Activated CD4-positive, alpha-beta T cell treated with anti-CD3 and anti-CD28 coated beads, Interleukin-2, Interleukin-4, amounts not matched to agents 100 ng/mL and 50 ng/mL, durations not matched to agents 16 hours and 8 hours (primary cell): ENCODE measurements around the gene CHN2.

ENCODE experiments used
- DNase-seq: peaks from one replicate; pipeline ENCODE4 v3.0.0-alpha.2; 2020; ENCODE audit warnings: low spot score

Gene CHN2

DNA sequence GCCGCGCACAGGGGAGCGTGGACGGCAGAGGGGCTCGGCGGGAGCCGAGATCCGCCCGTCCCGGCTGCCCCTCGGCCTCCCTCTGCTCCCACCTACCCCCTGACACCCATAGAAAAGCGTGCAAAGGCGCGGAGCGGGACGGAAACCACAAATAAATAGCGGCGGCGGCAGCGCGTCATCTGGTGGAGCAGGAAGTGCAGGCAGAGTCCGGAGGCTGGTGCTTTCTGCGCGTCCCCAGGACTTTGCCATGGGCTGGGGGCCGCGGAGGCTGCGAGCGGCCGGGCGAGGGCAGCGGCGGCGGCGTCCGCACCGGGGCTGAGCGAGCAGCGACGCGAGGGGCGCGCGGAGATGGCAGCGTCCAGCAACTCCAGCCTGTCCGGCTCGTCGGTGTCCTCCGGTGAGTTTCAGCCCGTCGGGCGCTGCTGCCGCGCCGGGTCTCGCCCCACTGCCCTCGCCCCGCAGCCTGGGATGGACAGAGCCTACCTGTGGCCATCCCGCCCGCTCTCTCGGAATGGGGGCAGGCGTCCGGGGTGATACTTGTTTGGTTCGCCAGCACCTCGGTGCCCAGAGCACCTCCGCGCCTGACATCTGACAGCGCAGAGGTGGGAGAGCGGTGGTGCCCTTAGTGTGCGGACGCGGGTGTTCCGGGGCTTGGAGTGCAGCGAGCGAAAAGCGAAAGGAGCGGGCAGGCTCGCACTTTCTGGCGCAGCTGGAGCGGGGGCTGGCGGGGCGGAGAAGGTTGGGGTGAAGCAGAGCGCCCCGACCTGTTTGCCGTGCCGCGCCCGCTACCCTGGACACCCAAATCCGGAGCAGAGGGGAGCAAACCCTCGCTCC, at the start of gene CHN2:
Gene CHN2, plus strand, starts transcription at position 182 of the 834 bp plus-strand sequence.
- DNase-seq: peak; percentile 17

DNA sequence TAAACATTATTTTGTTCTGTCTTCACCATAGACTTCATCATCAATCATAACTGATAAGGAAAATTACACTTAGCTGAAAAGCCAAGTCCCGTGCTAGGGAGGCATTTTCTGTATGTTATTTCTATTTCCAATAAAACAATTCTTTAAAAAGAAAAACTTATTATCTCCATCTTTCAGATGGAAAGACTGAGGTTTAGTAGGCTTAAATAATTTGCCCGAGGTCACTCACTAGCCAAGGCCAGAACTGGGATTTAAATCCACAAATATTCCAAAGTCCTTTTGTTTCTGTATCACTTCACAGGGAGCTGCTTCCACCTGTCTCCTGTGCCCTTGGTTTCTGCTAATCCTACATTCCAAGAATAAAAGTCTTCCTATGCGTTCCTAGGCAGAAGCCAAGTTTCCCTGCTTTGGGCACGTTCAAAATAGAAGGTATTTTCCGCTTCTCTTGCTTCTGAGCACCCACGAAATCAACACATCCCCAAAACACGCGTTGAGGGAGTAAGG, 49.0 kb upstream of the CHN2 start:
- DNase-seq: no peak

DNA sequence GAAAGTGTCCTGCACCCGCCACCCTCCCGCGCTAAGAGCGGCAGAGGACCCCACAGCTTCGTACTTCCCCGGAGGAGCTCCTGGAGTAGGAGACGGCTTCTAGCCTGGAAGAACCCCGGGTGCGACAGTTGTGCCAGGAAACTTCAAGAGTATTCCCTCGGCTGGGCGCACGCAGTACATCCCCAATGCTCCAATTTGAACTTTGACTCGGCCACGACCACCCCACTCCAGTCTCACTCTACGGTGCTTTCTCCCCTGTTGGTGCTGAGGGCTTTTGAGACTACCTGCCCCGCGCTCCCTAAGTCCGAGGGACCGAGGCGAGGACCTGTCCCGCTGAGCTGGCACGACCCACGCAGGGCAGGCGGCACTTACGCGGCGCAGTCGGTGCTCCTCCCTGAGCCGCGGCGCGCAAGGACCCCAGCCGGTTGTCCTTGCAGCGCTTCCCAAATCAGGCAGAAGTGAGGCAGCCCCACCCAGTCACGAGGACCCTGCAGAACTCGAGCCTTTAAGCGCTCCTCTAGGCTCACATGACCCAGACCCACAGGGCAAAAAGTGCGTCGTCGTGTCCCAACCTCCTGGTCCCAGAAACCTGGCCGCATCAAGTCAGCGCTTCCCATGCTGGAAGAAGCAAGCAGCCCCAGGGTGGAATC, 48.4 kb upstream of the CHN2 start, which contains the start of gene CPVL:
Gene CPVL, minus strand, starts transcription at position 481 of the 650 bp plus-strand sequence. CDS start 25,476 bp downstream, outside the sequence.
- DNase-seq: no peak

DNA sequence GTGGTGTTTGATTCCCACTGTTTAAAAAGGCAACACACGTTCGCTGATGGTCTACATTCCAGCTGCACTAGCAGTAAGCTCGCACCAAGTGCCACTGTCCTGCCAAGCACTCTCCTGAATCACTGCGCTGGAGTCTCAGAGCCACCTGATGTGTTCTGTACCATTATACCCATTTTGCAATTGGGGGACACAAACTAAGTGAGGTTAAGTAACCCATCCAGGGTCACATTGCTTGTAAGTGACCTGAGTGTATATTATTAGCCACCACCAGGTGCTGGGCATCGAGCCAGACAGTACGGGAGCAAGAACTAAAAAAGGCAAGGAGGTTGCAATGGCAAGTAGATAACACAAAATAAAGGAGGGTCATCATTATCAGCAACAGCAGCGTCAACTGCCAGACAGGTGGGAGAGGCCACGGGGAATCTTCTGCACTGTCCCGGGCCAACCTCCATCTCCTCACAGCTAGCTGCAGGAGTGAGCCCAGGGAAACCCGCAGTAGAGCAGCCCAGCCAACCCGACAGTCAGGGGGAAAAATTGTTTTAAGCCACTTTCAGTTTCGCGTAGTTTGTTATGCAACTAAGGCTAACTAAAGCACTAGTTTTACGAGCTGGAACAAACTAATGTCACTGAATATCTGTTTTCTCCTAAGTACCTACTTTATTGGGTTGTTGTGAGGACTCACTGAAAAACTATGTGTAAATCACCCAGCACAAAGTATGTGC, 47.5 kb upstream of the CHN2 start:
- DNase-seq: no peak

DNA sequence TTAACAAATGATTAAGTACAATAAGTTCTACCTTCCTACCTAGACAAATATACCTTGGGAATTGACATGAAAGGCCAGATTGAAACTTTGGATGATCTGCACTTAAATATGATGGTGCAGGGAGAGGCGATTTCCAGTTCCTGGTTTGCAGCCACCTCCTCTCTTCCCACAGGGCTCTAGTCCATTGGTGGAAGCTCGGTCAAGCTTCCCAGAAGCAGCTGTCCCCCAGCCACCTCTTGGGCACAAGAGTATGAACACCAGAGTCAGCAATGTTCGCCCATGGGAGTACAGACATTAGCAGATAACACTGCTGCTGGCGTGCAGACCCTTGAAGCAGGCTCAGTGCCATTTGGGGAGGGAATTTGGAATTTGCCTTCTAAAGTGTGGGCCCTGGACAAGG, 46.8 kb upstream of the CHN2 start:
- no peak for DNase-seq

DNA sequence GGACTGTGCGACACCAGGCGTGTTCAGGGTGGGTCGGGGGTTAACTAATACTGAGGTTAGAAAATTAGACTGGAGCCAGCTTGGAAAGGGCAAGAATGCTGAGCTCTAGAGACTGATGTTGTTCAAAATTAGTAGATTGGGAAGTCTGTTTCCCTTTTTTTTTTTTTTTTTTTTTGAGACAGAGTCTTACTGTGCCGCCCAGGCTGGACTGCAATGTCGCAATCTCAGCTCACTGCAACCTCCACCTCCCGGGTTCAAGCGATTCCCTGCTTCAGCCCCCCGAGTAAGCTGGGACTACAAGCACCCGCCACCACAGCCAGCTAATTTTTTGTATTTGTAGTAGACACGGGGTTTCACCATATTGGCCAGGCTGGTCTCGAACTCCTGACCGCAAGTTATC, 45.5 kb upstream of the CHN2 start:
- no peak for DNase-seq

DNA sequence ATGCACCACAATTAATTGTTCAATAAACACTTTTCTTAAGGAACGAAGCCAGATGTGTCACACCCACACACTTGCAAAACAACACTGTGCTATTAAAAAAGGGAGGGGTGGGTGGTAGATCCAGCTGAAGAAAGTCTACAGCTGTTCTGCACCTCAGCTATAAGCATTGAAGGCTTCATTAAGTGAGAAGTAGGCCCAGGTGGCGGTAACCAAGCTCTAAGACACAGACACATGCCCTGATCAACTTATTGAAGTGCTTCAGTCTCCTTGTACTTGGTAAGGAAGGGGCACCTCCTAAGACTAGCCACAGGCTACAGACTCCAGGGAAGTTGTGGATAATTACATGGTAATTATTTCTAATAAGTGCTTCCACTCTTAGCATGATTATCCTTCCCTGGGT, 43.7 kb upstream of the CHN2 start:
- no peak for DNase-seq

DNA sequence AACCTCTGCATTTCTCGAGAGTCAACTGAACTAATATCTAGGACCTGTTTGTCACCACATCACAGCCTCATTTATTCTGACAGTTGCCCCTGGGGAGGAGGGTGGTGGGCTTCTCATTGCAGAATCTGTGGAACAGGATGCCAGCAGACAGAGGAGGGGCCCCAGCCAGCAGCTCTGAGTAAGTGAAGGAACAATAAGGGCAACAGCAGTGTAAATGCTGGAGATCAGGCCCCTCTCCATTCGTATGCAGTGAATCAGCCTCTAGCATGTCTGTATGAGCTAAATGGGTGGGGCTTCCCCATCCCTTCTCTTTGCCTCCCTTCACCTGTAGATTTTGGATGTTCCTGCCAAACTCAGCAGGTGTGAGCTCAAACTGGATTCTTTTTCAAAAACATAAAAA, 40.5 kb upstream of the CHN2 start:
- DNase-seq: no peak

DNA sequence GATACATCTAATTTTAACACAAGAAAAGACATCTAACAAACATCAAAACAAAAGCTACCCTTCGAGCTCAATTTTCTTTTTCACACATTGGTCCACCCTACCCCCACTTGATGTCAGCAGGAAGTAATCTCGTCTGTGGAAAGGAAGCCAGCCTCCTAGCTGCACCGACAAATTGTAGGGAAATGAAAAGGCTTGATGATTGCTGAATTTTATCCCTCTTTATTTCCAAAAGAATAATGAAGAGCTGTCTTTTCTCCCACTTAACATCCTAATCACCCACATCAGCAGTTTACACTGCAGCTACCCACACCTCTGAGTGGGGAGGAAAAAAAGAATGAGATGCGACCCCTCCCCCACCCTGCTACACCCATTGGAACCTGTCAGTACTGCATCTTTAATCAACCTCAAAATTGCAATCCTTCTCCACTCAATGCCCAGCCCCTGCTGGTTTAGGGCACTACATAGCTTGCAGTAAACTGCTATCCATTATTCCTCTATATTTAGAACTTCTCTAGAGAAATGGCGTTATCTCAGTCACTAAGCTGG, 37.6 kb upstream of the CHN2 start:
- DNase-seq: peak; percentile 19

DNA sequence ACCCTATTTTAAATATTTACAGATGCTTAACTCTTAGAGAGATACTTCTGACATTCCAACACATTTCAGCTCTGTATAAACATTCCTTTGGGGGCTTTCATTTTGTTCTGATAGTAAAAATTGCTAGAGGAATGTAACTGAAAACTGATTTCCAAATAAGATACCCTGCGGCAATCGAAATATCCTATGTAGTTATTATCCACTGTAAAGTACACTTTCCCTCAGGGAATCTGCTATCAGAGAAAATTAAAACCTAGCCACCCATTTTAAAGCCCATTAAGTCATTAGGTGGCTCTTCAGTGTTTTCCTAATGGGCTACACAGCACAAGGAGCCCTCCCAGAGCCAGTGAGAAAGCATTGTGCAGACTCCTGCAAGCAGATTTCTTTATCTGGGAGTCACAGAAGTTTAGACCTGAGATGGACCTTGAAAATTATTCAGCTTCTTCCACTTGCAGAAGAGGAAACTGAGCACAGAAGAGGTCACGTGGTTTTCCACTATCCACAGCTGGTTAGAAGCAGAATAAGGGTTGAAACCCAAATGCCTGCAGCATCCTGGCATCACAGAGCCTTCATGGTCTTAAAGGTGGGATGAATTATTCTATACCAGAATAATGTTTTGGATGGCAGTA, 35.7 kb upstream of the CHN2 start:
- no peak for DNase-seq

DNA sequence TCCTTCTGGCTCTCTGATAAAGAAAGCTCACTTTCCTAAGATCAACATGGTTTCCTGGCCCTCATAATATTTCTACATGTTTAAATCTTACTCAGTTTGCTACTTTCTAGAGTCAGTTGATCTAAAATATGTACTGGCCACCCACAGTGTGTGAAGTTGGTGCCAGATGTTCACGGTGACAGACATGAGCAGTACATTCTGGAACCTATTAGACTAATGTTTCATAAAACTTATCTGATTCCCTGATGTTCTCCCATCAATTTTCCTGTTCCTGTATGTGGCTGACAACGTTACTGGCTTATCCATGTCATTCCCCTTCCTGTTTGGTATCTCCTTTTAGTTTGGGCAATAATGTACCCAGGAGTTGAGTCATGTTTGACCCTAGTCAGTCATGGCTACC, 34.5 kb upstream of the CHN2 start:
- DNase-seq: no peak

DNA sequence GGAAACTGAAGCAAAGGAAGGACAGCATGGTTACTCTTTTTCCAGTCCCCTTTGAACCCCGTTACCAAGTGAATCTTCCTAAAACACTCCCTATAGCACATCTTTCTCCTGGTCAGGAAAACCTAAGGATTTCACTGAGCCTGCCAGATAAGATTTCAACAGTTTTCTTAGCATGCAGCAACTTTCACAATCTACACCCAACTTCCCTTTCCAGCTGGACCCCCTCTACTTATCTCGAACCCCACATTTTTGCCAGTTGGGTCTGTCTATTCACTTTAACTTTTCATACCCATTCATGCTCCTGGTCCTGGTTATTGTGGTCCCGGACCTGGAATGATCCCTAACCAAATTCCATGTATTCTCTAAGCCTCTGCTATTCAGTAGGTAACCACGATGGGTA, 33.3 kb upstream of the CHN2 start:
- no peak for DNase-seq

DNA sequence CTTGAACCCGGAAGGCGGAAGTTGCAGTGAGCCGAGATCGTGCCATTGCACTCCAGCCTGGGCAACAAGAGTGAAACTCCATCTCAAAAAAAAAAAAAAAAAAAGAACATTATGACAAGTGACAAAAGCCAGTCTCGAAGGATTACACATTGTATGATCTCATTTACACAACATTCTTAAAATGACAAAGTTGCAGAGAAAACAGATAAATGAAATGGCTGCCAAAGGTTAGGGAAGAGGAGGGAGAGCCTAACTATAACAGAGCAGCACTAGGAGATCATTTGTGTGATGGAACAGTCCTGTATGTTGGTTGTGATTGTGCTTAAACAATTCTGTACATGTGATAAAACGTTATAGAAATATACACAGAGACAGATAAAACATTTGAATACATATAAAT, 32.0 kb upstream of the CHN2 start:
- DNase-seq: no peak

DNA sequence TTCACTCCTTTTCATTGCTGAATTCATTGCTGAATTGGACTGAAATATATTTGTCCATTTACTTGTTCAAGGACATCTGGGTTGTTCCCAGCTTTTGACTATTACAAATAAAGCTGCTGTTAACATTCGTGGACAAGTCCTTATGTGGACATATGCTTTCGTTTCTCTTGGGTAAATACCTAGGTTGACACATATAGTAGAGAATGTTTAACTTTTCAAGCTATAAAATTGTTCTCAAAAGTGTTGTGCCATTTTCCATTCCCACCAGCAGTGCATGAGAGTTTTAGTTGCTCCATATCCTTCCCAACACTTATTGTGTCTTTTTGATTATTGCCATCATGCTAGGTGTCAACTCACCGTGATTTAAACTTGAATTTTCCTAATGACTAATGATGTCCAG, 30.7 kb upstream of the CHN2 start:
- no peak for DNase-seq

DNA sequence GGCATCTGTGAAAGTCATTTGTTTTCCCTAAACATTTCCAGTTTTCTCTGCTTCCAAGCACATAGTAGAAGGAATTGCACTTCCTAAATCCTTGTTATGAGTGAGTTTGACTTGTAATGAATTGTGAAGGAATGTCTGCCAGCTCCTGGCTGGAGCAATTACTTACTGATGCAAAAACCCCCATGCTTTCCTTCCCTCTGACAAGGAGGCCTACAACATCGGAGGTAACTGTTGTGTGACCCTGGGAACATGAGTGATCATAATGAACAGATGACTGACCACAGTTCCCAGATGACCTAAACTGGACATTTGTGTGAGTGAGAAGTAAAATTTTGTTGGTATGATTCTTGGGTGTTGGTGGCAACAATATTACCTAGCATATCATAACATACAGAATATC, 26.9 kb upstream of the CHN2 start:
- no peak for DNase-seq

DNA sequence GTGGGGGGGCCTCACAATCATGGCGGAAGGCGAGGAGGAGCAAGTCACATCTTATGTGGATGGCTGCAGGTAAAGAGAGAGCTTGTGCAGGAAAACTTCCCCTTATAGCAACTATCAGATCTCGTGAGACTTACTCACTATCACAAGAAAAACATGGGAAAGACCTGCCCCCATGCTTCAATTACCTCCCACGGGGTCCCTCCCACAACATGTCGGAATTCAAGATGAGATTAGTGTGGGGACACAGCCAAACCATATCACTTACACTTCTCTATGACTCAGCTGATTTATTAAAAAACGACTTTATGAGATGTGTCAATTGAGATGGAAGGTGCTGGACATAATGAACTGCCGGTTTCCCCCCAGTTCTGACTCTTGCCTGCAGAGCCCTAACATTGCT, 23.8 kb upstream of the CHN2 start:
- no peak for DNase-seq

DNA sequence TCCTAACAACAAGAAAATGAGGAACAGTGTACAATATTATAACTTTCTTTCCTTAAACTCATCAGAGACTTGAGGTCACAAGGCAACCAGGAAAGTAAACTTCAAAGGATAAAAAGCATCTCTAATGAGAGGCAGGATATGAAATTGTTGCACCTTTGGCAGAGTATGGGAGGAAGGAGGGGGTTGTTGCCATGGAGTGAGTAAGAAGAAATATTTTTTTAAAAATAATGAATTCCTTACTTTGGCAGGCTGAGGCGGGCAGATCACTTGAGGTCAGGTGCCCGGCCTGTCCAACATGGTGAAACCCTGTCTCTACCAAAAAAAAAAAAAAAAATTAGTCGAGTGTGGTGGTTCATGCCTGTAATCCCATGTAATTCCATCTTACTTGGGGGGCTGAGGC, 21.1 kb upstream of the CHN2 start:
- DNase-seq: no peak

DNA sequence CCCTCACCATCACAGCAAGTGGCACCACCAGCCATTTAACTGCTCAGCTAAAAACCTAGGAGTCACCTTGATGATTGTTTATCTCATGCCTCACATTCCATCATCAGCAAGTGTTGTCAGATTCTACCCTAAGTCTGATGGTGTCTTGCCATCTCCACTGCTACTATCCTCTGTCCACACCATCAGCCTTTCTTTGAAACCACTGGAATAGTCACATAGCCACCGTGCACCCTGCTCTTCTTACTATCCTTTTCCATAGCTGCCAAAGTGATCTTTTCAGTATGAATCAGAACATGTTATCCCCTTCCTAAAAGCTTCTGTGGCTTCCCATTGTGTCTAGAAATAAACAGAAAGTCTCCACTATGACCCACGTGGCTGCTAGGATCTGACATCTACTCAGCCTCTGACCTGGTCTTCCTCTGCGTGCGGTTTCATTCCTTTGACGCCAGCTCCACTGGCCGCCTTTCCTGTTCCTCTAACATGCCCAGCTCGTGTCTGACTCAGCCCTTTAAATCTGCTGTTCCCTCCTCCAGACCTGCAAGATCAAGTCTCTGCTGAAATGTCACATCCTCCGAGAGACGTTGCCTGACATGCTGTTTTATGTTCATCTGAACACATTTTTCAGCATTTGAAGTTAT, 16.5 kb upstream of the CHN2 start:
- DNase-seq: peak; percentile 18

DNA sequence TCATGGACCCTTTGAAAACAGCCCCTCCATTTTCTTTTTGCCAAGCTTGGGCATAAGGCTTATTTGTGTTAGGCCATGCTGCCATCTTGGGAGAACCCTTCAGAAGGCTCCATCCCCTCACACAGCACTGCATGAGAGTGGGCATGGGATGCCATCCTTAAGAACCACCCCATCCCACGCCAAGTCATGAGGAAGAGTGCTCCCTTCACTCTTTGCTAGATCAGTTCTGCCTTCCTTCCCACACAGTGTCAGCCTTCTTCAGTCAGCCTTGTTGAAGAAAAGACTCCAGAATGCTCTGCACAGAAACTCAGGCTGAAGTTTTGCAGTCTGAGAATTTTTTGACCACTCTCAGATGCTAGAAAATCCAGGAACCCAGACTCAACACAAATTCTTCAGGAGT, 15.5 kb upstream of the CHN2 start:
- DNase-seq: no peak

DNA sequence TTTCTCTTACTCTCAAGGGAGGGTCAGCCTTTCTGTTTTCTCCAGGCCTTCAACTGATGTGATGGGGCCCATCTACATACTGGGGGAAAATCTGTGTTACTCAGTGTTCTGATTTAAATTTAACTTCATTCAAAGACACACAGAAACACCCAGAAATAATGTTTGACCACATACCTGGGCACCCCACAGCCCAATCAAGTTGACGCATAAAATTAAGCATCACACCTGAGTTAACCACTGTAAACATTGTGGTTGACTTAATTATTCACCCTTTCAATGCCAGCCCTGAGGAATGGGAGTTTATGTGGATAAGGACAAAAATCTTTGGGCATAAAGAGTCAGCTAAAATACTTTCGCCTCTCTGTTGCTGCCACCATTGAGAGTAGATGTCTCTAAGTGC, 10.0 kb upstream of the CHN2 start:
- no peak for DNase-seq

DNA sequence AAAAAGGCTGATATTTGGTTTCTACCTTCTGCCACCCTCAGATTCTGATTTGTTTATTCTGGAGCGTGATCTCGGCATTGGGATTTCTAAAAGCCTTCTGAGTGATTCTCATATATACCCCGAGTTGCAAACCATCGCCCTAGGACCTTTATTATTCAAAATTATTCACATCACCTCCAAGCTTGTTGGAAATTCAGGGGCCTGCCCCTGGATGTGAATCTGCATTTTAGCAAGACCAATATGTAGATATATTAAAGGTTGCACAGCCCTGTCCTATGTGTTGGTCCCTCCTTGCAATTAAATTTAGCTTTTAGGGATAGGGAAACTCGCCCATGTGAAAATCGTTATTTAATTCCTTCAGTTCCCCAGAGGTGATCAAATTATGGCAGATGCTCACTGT, 9.0 kb upstream of the CHN2 start:
- DNase-seq: no peak
